ENCODE data around the gene ZNF846. TPM values are rescaled to one million over a fixed set of nuclear protein-coding genes. Genes with fewer than 3 reads are reported as not detected.

Gene ZNF846
- total and polyA plus RNA-seq, 12 donors = 5.2 to 24.8 (median 9.0) TPM

GRCh38 chr19:9782338-9782737 lies 13.8 kb upstream of the ZNF846 start:
- Histone ChIP-seq H3K27ac (no peak overlapping the region), H3K27me3 (no peaks in the 10 kb centered on the region), H3K4me1 (replicated peaks in 1 of 2) (peaks cover 9 to 11% of the 10 kb centered on the region in 2 donors), H3K4me3 (no peak overlapping the region), H3K36me3 (replicated peaks in 1 of 2) (no peaks in the 10 kb centered on the region), H3K9me3 (replicated peaks in 1 of 3) (no peaks in the 10 kb centered on the region)
- 89 to 96% (median 92%) methylated on average over 2 of the region's 2 CpGs for WGBS, 4 donors
- intact Hi-C loops (cut with DNase I) = no loop called here
- TF ChIP-seq POLR2A (IDR thresholded peaks at IDR 0.05) (no peak), CTCF (IDR thresholded peaks at IDR 0.05) (no peak)
- DNase-seq = no peak

GRCh38 chr19:9757544-9758501 lies 10.7 kb downstream of the ZNF846 start:
- H3K27ac ChIP-seq = no peak overlapping the region
- TF ChIP-seq POLR2A (IDR thresholded peaks at IDR 0.05) (no peak), CTCF (IDR thresholded peaks at IDR 0.05) (no peak)
- intact Hi-C loops (cut with DNase I) = no loop called here
- no peaks in the 10 kb centered on the region for H3K27me3 ChIP-seq
- peaks cover 0 to 26% (median 6%) of the 10 kb centered on the region in 3 donors for H3K9me3 ChIP-seq (replicated peaks in 1 of 3)
- no peak for DNase-seq
- H3K36me3 ChIP-seq (replicated peaks in 1 of 2) = peaks cover 0 to 21% of the 10 kb centered on the region in 2 donors
- no peak overlapping the region for H3K4me3 ChIP-seq
- no peaks in the 10 kb centered on the region for H3K4me1 ChIP-seq (replicated peaks in 1 of 2)
- 94 to 99% (median 97%) methylated on average over 9 of the region's 9 CpGs for WGBS, 4 donors

DNA sequence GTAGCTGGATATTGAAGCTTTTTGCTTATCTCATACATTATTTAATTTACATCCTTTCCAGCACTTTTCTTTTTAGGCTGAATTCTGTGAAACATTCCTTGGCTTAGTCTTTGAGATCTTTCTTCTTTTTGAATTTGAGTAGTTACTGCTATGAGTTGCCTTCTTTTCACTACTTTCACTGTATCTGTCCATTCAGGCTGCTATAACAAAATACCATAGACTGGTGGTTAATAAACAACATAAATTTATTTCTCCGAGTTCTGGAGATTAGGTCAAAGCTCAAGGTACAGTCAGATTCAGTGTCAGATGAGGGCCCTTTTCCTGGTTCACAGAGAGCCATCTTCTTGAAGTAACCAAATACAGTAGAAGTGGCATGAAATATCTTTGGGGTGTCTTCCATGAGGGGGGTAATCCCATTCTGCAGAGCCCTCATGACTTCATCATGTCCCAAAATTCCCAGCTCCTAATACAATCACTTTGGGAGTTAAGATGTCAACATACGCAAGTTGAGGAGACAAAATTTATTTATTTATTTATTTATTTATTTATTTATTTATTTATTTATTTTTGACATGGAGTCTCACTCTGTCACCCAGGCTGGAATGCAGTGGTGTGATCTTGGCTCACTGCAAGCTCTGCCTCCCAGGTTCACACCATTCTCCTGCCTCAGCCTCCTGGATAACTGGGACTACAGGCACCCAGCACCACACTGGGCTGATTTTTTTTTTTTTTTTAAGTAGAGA lies 15.7 kb downstream of the ZNF846 start:
- DNase-seq = peak in 1 of 7 donors; percentile 0
- no peaks in the 10 kb centered on the region for H3K4me1 ChIP-seq (replicated peaks in 1 of 2)
- WGBS, 4 donors = 85 to 98% (median 92%) methylated on average over 2 of the region's 2 CpGs
- H3K27ac ChIP-seq = no peak overlapping the region
- H3K27me3 ChIP-seq = no peaks in the 10 kb centered on the region
- intact Hi-C loops (cut with DNase I) = no loop called here
- H3K36me3 ChIP-seq (replicated peaks in 1 of 2) = peaks cover 0 to 3% of the 10 kb centered on the region in 2 donors
- peaks cover 0 to 15% (median 6%) of the 10 kb centered on the region in 3 donors for H3K9me3 ChIP-seq (replicated peaks in 1 of 3)
- H3K4me3 ChIP-seq = no peak overlapping the region
- TF ChIP-seq CTCF (IDR thresholded peaks at IDR 0.05) = no peak
- no peak for TF ChIP-seq POLR2A (IDR thresholded peaks at IDR 0.05)

- no peak overlapping the region for H3K27ac ChIP-seq
- no peaks in the 10 kb centered on the region for H3K27me3 ChIP-seq
- DNase-seq = no peak
- WGBS, 4 donors = 79 to 97% (median 97%) methylated on average over 7 of the region's 7 CpGs
- TF ChIP-seq CTCF (IDR thresholded peaks at IDR 0.05) = no peak
- TF ChIP-seq POLR2A (IDR thresholded peaks at IDR 0.05) = no peak
- no peaks in the 10 kb centered on the region for H3K4me1 ChIP-seq (replicated peaks in 1 of 2)
- no peaks in the 10 kb centered on the region for H3K36me3 ChIP-seq (replicated peaks in 1 of 2)
- H3K9me3 ChIP-seq (replicated peaks in 1 of 3) = peaks cover 0 to under 1% (median 0%) of the 10 kb centered on the region in 3 donors
- intact Hi-C loops (cut with DNase I) = no loop called here
- H3K4me3 ChIP-seq = no peak overlapping the region
Observed at GRCh38 chr19:9751446-9751845, 17.1 kb downstream of the ZNF846 start.
